ENCODE results near the gene FAM89B.

FAM89B gene

DNA sequence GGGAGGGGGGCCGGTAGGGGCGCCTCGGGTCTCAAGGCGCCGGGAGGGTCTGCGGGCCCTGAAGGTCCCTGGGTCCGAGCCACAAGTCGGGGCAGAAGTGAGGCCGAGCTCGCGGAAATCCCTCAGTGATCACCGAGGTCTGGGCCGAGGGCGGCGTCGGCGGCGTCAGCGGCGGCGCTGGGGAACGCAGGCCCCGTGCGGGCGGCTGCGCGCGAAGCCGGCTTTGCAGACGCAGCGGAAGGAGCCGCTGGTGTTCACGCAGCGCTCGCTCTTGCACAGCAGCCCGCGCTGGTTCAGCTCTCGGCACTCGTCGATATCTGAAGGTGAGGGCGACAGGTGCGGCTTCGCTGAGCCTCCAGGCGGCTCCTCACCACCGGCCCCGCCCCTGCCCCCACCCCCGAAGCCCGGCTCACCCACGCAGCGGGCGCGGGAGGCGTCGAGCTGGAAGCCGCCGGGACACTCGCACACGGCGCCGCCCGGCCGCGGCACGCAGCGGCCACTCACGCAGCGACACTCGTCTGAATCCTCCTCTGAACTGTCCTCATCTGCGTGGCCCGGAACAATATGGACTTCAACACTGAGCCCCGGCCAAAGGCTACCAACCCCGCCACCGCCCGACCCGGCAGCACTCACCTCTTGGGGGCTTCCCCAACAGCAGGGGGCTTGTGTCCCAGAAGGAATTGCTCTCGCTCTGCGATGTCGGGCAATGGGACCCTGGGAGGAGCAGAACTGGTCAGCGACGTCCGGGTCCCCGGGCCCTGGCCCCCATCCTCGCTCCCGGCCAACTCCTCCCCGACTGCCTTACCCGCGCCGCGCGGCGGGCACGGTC is 33.2 kb upstream of the FAM89B start:
- DNase-seq (ENCODE audit: low read depth in 2 of 2), result no peak

DNA sequence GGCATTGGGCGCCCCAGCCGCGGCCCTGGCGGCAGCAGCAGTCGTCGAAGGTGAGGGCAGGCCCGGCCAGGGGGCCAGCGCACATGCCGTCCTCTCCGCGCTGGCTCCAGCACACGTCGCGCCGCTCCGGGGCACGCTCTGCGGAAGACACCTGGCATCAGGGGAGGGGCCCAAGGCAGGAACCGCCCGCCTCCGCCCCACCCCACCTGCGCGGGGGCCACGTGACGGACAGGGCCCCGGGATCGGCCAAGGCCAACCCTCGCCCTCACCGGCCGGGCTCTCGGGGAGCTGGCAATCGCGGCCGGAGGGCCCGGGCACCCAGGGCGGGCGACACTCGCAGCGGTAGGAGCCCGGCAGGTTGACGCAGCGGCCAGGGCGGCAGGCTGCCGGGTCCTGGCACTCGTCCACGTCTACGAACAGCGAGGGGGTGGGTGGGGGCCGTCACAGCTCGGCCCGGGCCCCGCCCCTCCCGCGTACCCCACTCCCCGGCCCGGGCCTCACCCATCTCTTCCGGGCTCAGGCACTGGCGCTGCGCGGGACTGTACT is 32.5 kb upstream of the FAM89B start:
- DNase-seq (ENCODE audit: low read depth in 2 of 2), result no peak

DNA sequence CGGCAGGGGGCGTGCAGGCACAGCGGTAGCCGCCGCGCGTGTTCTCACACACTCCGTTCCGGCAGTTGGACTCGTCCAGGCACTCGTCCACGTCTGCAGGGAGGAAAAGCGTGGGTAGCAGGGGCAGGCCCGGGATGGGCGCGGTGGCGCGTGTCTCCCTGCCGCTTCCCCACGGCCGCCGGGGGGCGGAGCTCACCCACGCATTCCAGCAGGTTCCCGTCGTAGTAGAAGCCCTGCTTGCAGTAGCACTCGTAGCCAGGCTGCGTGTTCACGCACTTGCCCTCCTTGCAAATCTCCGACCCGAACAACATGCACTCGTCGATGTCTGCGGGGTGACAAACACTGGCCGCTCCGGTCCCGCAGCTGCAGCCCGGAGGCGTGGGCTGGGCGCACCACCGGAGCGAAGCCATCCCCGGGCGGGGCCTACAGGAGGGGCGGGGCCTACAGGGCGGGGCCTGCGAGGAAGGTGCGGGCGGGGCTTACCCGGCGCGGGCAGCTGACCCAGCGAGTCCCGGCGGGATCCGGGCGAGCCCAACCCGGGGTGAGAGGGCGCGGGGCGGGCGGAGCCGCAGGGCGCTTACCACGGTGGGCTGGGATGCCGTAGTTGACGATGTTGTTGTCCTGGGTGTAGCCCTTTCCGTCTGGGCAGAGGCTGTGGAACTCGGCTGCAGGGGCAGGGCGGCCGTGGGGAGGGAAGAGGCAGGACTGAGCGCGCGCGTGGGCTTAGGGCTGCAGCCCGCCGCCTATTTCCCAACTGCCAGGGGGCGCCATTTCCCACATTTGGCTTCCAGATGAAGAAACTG is 31.8 kb upstream of the FAM89B start:
- DNase-seq (ENCODE audit: low read depth in 2 of 2), result peak; percentile 69 to 78

DNA sequence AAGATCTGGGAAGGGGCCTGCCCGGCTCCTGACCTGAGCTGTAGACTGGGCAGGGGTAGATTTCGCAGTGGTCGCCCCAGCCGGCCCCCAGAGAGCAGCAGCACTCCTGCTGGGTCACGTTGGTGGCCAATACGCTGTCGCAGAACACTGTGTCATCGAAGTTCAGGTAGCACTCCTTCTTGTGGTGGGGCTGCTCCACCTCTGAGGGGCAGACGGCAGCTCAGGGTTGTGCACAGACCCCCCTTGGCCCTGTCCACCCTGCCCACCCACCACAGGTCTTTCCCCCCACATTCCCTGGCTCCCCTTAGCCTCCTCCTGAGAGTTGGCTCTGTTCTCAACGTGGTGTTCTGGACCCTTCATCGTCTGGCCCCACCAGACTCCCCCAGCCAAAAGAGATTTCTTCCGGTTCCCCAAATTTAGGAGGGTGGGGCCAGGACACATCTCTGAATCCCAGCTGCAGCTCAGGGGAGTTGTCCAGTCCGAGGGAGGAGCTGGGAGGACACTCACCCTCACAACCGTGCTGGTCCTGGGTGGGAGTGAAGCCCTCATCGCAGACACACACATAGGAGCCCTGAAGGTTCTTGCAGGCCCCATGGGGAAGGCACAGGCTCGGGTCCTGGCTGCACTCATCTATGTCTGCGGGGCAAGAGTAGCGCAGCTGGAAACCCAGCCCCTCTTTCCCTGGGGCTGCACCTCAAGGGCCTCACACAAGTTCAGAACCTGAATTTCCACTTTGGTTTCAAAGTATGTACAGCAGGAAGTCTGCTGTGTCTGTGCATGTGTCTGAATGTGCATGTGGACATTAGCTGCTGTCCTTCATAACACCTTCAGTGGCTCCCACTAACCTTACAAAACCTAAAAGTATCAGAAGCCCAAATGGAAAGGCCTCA is 31.0 kb upstream of the FAM89B start:
- DNase-seq (ENCODE audit: low read depth in 2 of 2), result no peak

DNA sequence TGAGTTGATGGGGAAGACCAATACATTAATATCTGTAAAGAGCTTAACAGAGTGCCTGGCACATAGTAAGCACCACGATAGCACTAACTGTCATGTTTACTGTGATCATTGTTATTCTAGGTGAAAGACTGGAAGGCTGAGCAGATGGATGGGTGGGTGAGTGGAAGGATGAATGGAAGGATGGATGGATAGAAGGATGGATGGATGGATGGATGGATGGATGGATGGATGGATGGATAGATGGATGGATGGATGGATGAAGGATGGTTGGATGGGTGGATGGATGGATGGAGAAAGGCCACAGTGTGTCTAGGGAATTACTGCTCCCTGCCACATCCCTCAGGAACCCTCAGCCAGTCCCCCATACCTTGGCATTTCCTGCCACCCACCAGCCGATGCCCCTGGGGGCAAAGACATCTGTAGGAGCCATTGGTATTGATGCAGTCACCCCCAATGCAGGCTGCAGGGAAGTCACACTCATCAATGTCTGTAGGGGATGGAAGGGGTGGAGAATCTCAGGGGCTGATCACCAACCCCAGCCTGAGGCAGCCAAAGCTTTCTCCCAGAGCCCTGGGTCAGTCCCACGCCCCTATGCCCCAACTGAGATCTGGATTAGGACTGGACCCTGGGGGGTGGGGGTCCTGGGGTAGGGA is 29.5 kb upstream of the FAM89B start:
- DNase-seq (ENCODE audit: low read depth in 2 of 2), result no peak

DNA sequence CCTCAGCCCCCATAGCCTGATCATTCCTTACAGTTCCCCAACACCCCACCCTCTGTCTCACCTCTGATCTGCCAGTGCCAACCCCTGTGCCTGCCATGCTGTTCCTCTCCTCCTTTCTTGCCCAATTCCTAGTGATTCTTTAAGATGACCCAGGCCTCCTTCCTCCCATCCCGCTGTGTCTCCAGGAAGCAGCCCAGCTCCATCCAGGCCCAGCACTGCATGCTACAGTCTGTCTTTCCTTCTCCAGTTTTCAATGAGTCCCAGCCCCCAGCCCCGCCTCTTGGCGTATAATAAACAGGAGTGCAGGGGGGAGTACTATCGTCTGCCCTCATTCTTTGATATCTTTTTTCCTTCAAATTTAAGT is 26.5 kb upstream of the FAM89B start:
- no peak for DNase-seq (ENCODE audit: low read depth in 2 of 2)

DNA sequence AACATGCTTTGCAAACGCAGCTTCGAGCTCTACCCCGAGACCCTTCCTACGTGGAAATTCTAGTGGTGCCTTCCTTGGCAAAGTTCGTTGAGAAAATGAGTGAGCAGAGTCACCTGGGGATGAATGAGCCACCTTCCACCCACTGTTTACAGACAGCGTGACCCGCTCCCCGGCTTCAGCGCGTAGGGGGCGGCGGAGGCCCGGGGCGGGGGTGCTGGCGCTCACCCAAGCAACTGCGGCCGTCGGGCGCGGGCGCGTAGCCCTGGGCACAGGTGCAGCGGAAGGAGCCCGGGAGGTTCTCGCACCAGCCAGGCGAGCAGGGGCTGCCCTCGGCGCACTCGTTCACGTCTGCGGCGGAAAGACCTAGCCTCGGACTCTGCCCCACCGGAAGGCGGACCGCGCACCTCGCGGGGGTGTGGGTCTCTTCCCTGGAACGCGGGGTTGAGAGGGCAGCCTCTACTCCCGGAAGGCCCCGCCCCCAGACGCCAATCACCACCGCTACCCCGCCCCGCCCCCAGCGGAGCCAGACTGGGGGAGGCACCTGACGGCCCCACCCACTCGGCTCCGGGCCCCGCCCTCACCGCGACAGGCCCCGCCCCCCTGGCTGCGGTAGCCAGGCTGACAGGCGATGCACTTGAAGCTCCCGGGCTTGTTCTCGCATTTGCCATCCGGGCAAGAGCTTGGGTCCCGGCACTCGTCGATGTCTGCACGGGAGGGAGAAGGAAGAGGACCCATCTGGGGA is 25.9 kb upstream of the FAM89B start:
- DNase-seq (ENCODE audit: low read depth in 2 of 2), result peak; percentile 95 to 97

DNA sequence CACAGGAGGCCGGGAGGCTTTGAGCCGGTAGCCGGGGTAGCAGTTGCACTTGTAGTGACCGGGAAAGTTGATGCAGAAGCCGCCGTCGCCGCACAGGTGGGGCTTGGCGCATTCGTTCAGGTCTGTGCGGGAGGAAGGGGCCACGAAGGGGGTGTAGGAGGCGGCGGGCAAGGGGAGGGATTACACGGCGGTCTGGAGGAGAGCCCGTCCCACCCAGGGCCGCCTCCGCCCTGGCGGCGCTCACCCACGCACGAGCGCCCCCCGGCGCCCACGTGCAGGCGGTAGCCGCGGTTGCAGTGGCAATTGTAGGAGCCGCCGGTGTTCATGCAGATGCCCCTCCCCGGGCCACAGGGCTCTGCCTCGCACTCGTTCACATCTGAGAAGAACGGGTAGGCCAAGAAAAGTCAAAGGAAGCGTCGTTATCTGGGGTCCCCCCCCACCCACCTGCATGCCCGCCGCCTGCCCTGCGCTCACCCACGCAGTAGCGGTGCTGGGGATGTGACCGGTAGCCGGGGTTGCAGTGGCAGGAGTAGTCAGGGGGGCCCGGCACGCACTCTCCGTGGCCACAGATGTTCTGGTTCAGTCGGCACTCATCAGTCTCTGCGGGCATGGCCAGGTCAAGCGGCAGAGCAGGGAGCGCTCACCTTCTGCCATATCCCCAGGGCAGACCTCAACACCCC is 24.8 kb upstream of the FAM89B start:
- peak in 1 of 2 donors; percentile 43 for DNase-seq (ENCODE audit: low read depth in 2 of 2)

DNA sequence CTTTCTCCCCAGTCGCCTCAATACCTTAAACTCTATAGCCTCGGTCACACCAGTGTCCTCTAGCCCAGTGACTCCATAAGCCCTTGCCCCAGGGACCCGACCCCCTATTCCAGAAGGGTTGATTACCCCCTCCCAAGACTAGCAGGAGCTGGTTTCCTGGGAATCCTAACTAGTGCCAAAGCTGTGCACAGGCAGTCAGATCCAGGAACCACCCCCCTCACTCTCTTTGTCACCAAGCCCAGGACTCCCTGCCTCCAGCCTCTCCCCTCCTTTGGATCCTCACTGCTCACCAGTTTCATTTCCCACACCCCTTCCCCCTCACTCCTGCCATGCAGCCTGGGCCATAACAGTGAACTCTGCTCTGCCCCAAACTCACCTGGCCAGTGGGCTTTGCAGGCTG is 23.9 kb upstream of the FAM89B start:
- no peak for DNase-seq (ENCODE audit: low read depth in 2 of 2)

DNA sequence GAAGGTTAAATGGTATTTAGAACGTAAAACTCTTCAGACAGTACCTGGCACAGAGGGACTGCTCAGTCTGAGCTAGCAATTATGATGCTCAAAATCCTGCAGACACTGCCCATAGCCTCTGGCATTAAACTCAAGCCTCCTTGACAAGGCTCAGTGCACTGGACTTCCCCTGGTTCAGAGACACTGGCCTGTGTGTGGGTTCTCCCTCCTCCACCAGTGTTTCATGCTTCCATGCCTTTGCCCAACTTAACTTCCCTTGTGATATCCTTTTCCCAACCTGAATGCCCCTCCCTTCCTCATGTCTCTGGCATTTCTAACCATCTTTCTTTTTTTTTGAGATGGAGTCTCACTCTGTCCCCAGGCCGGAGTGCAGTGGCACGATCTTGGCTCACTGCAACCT is 23.2 kb upstream of the FAM89B start:
- DNase-seq (ENCODE audit: low read depth in 2 of 2), result no peak

DNA sequence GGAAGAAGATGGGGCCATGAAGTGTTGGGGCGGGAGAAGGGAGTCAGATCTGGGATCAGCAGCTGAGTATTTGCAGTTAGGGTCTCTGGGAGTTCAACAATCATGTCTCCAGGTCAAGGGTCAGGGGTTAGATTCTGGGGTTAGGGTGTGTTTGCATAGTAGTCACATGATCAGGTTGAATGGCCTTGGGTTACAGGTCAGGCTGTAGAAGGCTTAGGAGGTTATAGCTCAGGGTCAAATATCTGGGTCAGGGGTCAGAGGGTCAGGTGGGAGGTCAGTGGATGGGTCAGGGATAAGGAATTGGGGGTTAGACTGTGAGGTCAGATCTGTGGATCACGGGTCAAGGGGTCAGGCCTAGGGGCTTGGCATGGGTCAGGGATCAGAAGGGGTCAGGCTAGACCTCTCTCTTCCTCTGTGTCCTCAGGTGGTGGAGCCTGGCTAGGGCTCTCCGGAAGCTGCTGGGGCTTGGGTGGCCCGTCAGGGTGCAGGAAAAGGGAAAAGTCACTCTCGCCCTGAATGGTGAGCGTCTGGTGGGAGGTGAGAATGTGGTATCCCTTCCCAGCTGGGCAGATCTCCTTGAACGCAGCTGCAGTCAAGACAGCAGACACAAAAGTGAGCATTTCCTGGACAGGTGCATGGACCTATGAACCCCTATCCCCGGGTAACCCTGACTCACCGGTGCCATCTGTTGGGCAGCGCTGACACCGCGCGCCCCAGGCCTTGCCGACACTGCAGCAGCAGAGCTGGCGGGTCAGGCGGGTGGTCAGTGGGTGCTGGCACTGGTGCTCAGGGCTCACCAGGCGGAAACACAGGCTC is 20.6 kb upstream of the FAM89B start:
- DNase-seq (ENCODE audit: low read depth in 2 of 2), result peak in 1 of 2 donors; percentile 48

DNA sequence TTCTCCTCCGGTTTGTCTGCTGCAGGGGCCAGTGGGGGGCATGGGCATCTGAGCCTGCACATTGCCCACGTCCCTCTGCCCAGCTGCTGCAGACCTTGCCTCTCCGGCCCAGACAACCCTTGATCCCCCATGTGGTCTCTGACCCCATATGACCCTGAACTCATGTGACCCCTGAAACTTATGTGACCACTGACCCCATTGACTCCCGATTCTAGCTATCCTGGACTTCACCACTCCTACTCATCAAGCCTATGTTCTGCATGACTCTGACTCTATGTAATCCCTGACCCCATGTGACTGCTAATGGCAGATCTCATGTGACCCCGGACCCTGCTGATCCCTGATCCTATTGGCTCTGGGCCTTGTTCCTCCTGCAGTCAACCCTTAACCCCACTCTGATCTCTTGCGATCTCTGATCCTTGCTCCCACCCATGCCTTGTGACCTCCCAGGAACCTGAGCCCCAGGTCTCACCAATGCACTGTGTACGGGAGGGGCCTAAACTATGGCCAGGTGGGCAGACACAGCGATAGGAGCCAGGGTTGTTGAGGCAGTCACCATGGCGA is 19.9 kb upstream of the FAM89B start:
- DNase-seq (ENCODE audit: low read depth in 2 of 2), result no peak

DNA sequence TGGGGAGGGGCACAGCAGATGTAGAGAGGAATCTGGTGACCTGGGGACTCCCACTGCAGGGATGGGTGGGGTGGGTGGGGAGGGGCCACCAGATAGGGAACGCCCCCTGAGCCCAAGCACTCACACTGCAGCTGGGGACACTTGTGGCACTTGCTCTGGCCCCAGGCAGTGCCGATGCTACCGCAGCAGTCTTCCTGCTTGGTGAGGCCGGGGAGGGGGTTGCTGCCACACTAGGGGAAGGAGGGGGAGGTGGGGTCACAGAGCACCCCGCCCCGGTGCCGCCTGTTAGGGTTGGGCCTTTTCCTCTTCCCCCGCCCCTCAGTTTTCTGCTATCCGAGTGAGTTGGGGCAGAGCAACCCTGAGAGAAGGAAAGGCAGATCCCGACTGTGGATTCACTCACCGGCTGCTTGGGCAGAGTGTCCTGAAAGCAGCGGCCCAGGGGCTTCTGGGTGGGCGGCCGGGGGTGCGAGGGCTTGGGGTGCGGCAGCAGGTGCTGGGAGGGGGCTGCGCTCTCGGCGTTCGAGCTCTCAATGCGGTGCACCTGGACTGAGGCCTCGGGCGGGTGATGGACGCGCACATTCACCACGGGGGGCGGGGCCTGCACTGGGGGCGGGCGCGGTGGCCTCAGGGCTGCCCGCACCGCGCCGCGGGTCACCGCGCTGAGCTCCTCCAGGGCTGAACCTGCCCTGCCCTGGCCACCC is 18.9 kb upstream of the FAM89B start:
- DNase-seq (ENCODE audit: low read depth in 2 of 2), result no peak

DNA sequence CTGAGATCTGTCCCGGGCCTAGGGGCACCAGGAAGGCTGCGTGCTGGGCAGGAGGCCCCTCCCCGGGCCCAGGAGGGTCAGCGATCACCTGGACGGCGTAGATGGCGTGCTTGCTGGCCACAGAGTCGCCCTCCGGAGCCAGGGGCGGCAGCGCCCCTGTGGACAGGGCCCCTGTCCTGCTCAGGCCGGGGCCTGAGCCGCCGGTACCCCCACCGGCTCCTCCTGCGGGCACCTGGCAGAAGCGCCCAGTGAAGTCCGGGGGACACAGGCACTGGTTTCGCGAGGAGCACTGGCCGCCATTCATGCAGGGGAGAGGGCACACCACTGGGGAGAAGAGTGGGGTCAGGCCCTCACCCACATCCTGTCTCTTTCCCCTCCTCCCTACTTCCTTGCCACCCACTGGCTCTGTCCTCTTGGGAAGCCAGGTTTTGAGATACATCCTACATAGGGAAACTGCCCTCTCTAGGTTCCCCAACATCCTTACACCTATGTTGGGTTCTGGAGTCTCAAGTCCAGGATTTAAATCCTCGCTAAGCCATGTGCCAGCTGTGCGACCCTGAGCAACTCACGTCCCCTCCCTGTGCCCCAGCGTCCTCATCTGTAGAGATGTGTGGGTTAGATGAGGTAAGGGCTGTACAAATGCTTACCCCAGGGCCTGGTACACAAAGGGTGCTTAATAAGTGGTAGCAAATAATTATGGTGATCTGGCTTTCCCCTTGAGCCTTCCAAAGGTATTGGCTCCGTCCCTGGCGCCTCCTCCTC is 18.1 kb upstream of the FAM89B start:
- DNase-seq (ENCODE audit: low read depth in 2 of 2), result no peak

DNA sequence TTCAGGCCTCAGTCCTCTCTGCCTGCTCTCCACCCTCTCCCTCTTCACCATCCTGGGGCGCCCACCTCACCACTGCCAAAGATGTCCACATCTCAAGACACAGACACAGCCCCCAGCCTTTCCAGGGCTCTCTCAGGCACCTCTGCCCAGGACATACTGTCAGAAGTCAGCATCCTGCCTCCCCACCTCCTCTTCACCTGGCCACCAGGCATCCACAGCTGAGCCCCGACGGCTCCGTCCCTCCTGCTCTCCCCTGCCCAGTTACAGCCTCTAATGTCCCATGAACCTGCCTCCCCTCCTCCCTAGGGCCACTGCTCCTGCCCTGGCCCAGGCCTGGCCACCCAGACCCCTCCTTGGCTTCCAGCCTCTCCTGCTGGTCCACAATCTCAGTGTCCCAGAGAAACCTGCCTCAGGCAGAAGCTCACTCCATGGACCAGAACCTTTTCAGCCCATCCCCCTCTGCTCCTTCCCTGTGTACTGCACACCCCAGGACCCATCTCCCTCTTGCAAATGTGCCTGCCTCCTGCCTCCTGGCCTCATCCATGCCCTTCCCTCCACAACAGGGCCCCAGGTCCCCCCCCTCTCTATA is 17.4 kb upstream of the FAM89B start:
- DNase-seq (ENCODE audit: low read depth in 2 of 2), result no peak

DNA sequence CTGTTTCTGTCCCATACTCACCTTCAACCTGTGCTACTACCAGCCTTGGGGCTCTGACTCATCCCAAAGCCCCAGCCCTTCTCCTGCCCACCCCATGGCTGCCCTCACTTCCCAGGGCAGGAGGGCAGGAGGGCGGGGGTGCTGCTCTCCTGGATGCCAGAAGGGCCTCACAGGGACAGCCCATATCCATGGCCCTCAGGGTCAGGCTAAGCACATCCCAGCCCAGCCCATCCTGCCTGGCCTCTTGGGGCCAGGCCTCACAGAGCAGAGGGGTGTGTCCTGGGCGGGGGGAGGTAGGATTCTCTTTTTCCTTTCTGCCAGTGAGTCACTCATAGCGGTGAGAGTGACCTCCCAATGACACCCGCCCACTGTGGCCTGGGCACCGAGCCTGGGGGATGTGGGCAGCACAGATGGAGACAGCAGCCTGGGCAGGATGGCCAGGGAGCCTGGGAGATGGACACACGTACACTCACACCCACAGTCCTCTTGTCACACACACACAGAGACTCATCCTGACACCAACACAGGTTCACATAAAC is 16.6 kb upstream of the FAM89B start:
- no peak for DNase-seq (ENCODE audit: low read depth in 2 of 2)
